NCI-H82 treated with DMSO at 0.1 percent for 48 hours (cell line): ENCODE results near the gene MRPL43.
A peak's percentile ranks its signal among the peaks of the same experiment; 100 is the strongest.
"Not testable (repeated sequence)": the region's sequence is repeated elsewhere in the genome, so short reads cannot be mapped to it uniquely, and the experiment has no call there.

ENCODE experiments used
- DNase-seq: peaks from one replicate; lab custom pipeline; 2025; ENCODE audit not compliant: unreplicated experiment; lab: John Stamatoyannopoulos, UW

MRPL43 gene

GRCh38 chr10:100986952-100987684, at the start of gene MRPL43, which contains the start of gene TWNK:
MRPL43 (minus strand) TSS chr10:100987497; CDS start chr10:100987443, 54 bp downstream.
TWNK (plus strand) TSS chr10:100987543; CDS start chr10:100988211, 668 bp downstream.
- DNase-seq = peak; percentile 28

DNA sequence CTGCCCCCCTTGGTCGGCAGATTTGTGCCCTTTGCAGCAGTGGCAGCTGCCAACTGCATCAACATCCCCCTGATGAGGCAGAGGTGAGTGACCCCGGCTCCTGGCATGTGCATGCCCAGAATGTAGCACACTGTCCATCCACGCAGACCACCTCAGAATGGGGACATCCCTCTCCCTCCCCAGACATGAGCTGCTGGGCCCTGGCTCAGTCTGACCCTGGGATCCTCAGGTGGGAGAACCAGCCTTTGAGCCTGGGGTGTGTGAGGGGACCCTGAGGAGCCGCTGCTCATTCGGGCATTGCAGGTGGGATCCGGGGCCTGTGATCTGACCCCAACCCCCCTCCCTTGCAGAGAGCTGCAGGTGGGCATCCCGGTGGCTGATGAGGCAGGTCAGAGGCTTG, 49.4 kb upstream of the MRPL43 start:
- no peak for DNase-seq

DNA sequence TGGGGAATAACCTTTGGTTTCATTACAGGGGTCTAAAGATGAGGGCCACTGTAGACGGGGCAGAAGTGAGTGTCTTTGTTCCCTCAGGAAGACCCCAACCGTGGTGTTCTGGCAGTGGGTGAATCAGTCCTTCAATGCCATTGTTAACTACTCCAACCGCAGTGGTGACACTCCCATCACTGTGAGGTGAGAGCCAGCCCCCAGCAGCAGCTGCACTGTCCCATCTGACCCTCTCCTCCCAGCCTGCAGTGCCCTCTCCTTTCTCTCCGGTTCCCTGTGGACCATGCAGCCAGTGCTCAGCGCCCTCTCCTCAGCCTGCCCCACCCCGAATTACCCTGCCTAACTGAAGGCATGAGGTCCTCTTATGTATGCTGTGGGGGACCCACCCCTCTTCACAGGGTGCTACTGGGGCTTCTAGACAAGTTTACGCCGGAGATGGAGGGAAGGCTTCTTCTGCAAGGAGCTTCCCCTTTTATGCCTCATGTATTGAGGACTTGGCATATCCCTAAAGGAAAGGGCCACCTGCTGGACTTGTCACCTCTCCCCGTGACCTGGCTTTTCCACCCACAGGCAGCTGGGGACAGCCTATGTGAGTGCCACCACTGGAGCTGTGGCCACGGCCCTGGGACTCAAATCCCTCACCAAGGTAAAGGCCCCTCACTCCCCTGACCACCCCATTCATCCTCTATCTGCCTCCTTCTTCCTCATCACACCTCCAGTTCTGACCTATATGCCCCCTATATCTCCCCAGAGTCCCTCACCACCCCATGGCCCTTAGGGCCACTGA, 48.8 kb upstream of the MRPL43 start:
- no peak for DNase-seq

DNA sequence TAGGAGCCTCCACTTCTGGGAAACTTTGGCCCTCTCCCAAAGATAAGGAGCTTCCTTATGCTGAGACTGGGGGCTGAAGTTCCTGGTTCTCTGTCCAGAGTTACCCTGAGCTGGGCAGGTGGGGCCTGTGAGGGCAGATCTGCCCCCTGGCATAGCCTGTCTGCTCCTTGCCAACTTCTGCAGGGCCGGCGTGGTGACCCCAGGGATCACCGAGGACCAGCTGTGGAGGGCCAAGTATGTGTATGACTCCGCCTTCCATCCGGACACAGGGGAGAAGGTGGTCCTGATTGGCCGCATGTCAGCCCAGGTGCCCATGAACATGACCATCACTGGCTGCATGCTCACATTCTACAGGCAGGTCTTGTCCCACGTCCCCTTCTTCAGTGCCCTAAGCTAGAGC, 48.0 kb upstream of the MRPL43 start:
- no peak for DNase-seq

GRCh38 chr10:101034404-101034803, 47.1 kb upstream of the MRPL43 start:
- not testable (repeated sequence) for DNase-seq

- no peak for DNase-seq
These were observed 46.0 kb upstream of the MRPL43 start for GRCh38 chr10:101033276-101033675.

DNA sequence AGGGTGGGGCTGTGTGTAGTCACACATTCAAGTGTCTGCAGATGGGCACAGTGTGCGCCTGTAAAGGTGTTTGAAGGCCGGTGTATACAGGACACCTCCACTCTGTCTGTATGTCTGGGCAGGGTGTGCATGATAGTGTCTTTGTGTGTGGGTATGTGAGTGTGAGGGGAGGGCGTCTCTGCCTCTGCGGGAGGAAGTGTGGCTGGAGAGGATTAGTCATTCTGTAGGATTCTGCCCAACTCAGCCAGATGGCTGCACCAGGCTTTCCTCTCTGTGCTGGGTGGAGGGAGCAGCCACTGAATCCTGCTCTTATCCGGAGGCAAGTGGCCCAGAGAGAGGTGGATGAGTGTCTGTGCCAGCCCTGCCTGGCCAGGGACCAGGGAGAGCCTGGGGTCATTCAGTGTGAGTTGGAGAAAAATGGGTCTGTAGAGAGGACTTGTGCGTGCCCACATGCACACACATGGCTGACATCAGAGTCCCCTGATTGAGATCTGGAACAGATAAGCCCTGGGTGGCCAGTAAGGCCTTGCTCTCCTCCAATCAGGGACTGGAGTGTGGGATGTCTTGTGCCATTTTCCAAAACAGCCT, 45.4 kb upstream of the MRPL43 start:
- DNase-seq = peak; percentile 64

DNA sequence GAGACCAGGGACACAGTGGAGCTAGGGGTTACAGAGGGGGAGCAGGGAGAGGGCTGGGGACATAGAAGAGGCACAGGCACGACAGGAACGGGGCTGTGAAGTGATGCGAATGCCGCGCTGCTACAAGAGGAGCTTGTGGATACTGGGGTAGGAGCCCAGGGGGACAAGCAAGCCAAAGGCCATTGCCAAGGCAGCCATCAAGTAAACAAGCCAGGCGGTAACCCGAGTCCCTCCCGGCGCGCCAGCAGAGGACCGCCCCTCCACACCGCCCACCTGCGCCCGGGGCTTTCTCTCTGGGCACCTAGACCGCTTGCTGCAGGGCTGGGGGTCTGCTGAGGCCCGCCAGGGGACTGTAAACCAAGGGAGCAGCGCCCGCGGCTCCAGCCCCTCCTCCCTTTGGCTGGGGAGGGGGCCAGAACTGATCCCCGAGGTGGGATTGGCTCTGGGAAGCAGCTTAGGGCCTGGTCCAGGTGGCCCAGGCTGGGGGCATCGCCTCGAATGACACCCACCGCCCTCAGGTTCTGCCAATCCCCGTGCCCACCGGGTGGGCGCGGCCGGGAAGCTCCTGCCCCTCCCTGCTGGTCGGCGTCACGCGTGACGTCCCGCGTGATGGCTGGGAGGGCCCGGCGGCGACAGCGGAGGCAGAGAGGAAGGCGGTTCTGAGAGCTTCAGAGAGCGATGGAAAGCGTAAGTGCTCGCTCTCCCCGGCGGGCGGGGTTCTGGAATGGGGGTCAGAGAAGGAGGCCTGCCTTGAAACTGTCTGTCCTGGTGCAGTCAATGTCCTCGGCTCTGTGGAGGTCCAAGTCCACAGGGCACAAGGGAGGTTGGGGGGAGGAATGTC, 44.7 kb upstream of the MRPL43 start:
- DNase-seq = peak; percentile 23

- DNase-seq = peak; percentile 57
These were observed 44.0 kb upstream of the MRPL43 start, which contains the start of the genes PDZD7 and SFXN3 for GRCh38 chr10:101031128-101031795. PDZD7 (minus strand) TSS chr10:101031129; CDS start chr10:101030219, 910 bp downstream. SFXN3 (plus strand) TSS chr10:101031234; CDS start chr10:101034695, 3,461 bp downstream.

- no peak for DNase-seq
These were observed 43.3 kb upstream of the MRPL43 start for GRCh38 chr10:101030496-101031127.

- no peak for DNase-seq
These were observed 42.4 kb upstream of the MRPL43 start for GRCh38 chr10:101029520-101030295.

DNA sequence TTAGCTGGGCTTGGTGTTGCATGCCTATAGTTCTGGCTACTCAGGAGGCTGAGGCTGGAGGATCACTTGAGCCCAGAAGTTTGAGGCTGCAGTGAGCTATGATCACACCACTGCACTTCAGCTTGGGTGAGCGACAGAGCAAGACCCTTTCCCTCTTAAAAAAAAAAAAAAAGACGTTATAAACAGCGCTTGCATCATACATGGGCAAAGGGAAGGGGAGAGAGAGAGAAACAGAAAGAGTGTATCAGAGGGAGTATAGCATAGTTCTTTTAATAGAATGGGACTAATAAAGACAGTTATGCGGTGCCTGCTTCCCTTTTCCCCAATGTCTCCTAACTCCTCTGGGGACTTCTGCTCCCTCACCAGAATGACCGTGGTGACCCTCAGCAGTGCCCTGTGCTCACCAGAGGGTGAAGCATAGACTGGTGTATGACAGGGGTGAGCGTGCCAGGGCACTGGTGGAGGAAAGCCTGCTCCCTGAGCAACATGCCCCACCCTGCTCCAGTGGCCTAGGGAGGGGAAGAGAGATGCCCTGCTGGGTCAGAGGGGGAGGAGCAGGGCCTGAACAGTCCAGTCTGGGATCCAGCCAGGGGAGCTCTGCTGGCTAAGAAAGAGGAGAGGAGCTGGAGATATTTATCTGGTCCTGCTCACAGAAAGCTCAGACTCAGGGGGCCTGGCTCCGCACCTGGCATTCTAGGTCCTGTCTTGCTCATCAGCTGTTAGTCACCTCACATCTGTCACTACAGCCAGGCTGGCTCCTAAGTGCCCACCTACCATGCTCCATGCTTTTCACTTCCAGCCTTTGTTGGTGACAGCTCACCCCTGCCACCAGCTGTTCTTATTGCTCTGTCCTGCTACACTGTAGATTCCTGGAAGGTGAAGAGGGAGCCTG, 41.4 kb upstream of the MRPL43 start:
- DNase-seq = no peak

GRCh38 chr10:101027106-101027720, 39.9 kb upstream of the MRPL43 start:
- no peak for DNase-seq

DNA sequence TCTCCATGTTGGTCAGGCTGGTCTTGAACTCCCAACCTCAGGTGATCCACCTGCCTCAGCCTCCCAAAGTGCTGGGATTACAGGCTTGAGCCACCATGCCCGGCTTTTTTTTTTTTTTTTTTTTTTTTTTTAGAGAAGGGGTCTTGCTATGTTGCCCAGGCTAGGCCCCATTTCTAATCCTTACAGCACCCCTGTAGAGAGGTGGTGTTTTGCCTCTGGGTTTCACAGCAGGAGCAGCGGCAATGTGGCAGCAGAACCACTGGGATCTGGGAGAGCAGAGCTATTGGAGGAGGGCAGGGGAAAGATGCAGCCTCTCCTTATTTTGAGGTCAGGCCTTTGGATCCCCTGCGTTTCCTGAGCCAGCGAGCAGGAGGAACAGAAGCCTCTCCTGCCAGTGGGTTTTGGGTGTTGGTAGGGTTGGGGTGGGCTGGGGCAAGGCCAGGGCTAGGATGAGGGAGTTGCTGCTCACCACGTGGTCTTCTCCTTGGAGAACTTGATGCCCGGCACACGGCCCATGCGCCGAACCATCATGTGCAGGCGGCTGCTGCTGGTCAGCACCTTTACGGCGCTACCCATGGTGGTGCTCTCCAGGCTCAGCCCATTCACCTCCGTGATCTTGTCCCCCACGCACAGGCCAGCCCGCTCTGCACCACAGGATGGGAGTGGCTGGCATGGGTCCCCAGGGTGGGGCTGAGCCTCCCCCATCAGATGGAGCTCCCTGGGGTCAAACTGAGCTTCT, 35.8 kb upstream of the MRPL43 start:
- DNase-seq = no peak

DNA sequence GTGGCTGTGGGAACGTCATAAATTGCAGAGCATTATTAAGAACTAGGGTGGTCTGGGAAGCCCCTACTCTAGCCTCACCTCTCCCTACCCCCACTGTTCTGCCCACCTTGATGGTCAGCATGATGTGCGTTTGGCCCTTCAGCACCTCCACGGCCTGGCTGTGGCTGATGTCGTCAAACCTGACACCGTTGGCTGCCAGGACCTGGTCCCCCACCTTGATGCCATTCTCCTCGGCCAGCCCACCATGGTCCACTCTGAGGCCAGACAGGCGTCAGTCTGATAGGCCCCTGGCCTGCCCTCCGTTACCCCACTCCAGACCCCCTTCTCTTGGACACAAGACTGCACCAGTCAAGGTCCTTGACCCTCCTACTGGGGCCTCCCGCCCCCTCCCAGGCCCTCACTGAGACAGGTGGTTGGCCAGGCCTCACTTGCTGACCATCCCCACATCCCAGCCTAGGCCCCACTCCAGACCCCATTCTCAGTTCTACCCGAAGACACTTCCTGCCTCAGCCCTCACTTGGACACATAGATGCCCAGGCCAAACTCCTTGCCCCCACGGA, 34.5 kb upstream of the MRPL43 start:
- DNase-seq = no peak

DNA sequence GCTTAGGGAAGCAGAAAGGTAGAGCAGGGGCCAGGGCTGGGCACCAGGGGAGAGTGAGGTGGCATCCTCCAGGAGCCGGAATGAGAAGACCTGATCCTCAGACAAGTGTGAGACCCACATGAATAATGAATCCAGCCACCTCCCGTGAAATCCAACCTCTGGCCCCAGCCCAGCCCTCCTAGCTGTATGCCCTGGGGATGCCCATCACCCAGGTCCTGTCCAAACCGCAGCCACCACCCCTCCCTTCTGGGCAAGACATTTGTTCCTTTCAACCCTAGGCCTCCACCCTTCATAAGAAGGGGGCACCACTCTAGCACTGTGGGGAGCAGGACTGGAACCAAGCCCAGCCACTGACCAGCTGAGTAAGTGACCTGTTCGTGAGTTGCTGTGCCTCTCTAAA, 33.9 kb upstream of the MRPL43 start:
- no peak for DNase-seq
